OCI-LY3 (cell line): ENCODE measurements around the gene GABRR2.

Experiments used
- H2AFZ ChIP-seq: fragments of 200-600, 300-600 bp; shearing (Covaris generic); 2 replicates; pipeline ENCODE4 v1.6.0; 2014; ENCODE audit warnings: antibody characterized with exemption, low read depth, low read length
- H3K27ac ChIP-seq: fragments of 200-600, 300-600 bp; sonication (generic); 2 replicates; pipeline ENCODE4 v1.5.1; 2014; ENCODE audit warnings: mild to moderate bottlenecking, low read length, moderate library complexity, mixed read lengths
- H3K27me3 ChIP-seq: fragments of 200-600, 300-600 bp; sonication (generic); 2 replicates; pipeline ENCODE4 v1.6.1; 2014; ENCODE audit warnings: low read depth, low read length, mixed read lengths
- H3K36me3 ChIP-seq: fragments of 200-600, 300-600 bp; sonication (generic); replicated peaks from 2 replicates; pipeline ENCODE3; 2014; ENCODE audit warnings: low read depth, low read length, mixed read lengths
- H3K4me1 ChIP-seq: fragments of 300-600, 200-600 bp; sonication (generic); 2 replicates; pipeline ENCODE4 v1.6.1; 2014; ENCODE audit warnings: low read length, mixed read lengths
- H3K4me2 ChIP-seq: fragments of 200-600, 300-600 bp; sonication (generic); 2 replicates; pipeline ENCODE4 v1.6.1; 2014; ENCODE audit warnings: low read length, mixed read lengths
- H3K4me3 ChIP-seq: fragments of 300-600, 200-600 bp; sonication (generic); 2 replicates; pipeline ENCODE4 v1.5.1; 2014; ENCODE audit warnings: antibody characterized with exemption, mild to moderate bottlenecking, low read length, moderate library complexity
- H3K79me2 ChIP-seq: fragments of 300-600, 200-600 bp; shearing (Covaris generic); 2 replicates; pipeline ENCODE4 v1.6.1; 2014; ENCODE audit warnings: mild to moderate bottlenecking, low read length, mixed read lengths
- H3K9ac ChIP-seq: fragments of 300-600, 200-600 bp; shearing (Covaris generic); 2 replicates; pipeline ENCODE4 v1.6.0; 2014; ENCODE audit warnings: mild to moderate bottlenecking, low read length, moderate library complexity
- H3K9me3 ChIP-seq: fragments of 200-600, 300-600 bp; shearing (Covaris generic); 2 replicates; pipeline ENCODE4 v1.6.1; 2014; ENCODE audit warnings: low read length, mixed read lengths; ENCODE audit not compliant: insufficient read depth
- H4K20me1 ChIP-seq: fragments of 200-600, 300-600 bp; sonication (generic); 2 replicates; pipeline ENCODE4 v1.6.1; 2016; ENCODE audit warnings: low read length, mixed read lengths; ENCODE audit not compliant: insufficient read depth
- EZH2phosphoT487 ChIP-seq: fragments of 200-600 bp; shearing (Covaris generic); IDR thresholded peaks from 2 replicates; pipeline ENCODE4 v1.6.1; 2018; ENCODE audit warnings: antibody characterized with exemption, mixed run types, low read depth
- TF ChIP-seq, protein P1 (sequence below): fragments of 200-600, 300-600 bp; sonication (generic); IDR thresholded peaks from 2 replicates; pipeline ENCODE4 v1.5.1; 2014; ENCODE audit warnings: antibody characterized with exemption, low read length, low read depth

The GABRR2 gene

DNA sequence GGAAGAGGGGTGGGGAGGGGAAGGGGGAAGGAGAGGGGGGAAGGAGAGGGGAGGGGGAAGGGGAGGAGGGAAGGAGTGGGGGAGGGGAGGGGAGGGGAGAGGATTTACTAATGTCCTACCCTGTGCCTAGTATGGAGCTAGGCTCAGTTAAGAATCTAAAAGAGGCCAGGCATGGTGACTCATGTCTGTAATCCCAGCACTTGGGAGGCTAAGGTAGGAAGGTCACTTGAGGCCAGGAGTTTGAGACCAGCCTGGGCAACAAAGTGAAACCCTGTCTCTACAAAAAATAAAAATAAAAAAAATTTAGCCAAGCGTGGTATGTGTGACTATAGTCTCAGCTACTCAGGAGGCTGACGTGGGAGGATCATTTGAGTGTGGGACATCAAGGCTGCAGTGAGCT, 24.5 kb upstream of the GABRR2 start:
- no peak overlapping the region for H2AFZ ChIP-seq
- no peaks in the 10 kb centered on the region for H3K27me3 ChIP-seq
- TF ChIP-seq EZH2phosphoT487: no peak
- TF ChIP-seq, protein P1, sequence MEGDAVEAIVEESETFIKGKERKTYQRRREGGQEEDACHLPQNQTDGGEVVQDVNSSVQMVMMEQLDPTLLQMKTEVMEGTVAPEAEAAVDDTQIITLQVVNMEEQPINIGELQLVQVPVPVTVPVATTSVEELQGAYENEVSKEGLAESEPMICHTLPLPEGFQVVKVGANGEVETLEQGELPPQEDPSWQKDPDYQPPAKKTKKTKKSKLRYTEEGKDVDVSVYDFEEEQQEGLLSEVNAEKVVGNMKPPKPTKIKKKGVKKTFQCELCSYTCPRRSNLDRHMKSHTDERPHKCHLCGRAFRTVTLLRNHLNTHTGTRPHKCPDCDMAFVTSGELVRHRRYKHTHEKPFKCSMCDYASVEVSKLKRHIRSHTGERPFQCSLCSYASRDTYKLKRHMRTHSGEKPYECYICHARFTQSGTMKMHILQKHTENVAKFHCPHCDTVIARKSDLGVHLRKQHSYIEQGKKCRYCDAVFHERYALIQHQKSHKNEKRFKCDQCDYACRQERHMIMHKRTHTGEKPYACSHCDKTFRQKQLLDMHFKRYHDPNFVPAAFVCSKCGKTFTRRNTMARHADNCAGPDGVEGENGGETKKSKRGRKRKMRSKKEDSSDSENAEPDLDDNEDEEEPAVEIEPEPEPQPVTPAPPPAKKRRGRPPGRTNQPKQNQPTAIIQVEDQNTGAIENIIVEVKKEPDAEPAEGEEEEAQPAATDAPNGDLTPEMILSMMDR: no peak
- no peak overlapping the region for H3K27ac ChIP-seq
- H3K9ac ChIP-seq: no peak overlapping the region
- H3K79me2 ChIP-seq: peaks cover 7% of the 10 kb centered on the region
- no peak overlapping the region for H3K4me3 ChIP-seq
- H3K4me1 ChIP-seq: peaks cover 6% of the 10 kb centered on the region; the same call in 1 of the 2 replicates
- no peaks in the 10 kb centered on the region for H3K9me3 ChIP-seq
- H3K4me2 ChIP-seq: no peak overlapping the region
- H4K20me1 ChIP-seq: peaks cover 6% of the 10 kb centered on the region; the same call in 1 of the 2 replicates
- peaks cover 15% of the 10 kb centered on the region for H3K36me3 ChIP-seq

DNA sequence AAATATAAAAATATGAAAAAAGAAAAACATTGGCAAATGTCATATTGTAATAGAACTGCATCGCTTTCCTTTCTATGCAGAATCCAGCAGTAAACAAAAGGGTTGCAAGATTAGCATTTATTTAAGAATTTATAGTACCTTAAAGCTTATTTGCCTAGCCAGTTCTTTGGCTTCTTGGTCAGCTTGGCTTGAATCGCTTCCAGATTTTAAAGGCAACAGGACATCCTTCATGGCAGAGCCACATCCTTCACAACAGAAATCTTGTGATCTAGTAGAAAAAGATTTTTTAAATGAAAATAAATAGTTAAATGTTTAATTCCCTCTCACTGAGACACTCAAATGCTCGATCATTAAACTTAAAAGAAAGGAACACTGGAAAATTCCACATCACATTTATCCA, 20.1 kb upstream of the GABRR2 start:
- Histone ChIP-seq H2AFZ (no peak overlapping the region), H3K79me2 (no peaks in the 10 kb centered on the region), H3K4me2 (no peak overlapping the region), H4K20me1 (no peaks in the 10 kb centered on the region), H3K27me3 (no peaks in the 10 kb centered on the region), H3K9ac (no peak overlapping the region), H3K36me3 (peaks cover 23% of the 10 kb centered on the region), H3K4me3 (no peak overlapping the region), H3K9me3 (no peaks in the 10 kb centered on the region), H3K27ac (no peak overlapping the region), H3K4me1 (no peaks in the 10 kb centered on the region)
- TF ChIP-seq EZH2phosphoT487: no peak
- TF ChIP-seq, protein P1: no peak

DNA sequence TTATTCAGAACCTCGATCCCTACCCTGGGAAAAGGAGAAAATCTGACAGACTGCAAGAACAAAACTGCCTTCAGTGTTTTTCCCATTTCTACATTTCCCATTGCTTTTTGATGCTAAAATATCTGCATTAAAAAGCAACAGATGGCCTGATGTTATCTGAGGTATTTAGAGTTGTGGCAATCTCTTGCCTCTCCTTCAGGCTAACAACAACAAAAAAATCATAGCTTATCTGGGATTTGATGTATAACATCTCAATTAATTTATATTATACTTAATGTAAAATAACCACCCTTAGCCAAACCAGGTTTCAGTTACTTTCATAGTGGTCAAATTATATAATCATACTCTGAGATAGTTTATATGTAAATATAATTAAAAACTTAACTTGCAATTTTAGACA, 15.8 kb upstream of the GABRR2 start:
- Histone ChIP-seq H3K4me2 (no peak overlapping the region), H3K27ac (no peak overlapping the region), H3K27me3 (no peaks in the 10 kb centered on the region), H4K20me1 (no peaks in the 10 kb centered on the region), H3K36me3 (peaks cover 24% of the 10 kb centered on the region), H3K79me2 (no peaks in the 10 kb centered on the region), H2AFZ (no peak overlapping the region), H3K9me3 (no peaks in the 10 kb centered on the region), H3K4me3 (no peak overlapping the region), H3K9ac (no peak overlapping the region), H3K4me1 (no peaks in the 10 kb centered on the region)
- TF ChIP-seq EZH2phosphoT487: no peak
- TF ChIP-seq, protein P1: no peak

DNA sequence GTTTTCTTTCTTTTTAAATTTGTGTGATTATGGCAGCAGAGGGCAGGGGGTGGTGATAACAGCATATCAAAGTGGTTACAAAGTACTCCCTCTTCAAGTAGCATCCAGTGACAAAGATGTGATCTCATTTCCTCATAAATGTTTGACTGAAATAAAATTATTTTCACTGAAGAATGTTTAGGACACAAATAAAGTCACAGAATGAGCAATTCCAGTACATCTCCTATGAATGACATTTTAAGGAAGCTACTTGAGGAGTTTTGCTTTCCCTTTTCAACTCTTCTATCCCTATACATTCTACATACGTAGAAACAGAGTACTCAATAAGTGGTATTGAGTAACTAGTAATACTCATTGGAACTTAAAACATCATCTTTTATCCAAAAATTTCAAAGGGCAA, 13.9 kb upstream of the GABRR2 start:
- Histone ChIP-seq H4K20me1 (no peaks in the 10 kb centered on the region), H3K27ac (no peak overlapping the region), H3K79me2 (no peaks in the 10 kb centered on the region), H3K27me3 (no peaks in the 10 kb centered on the region), H3K4me1 (peaks cover 1% of the 10 kb centered on the region; the same call in 1 of the 2 replicates), H3K36me3 (peaks cover 24% of the 10 kb centered on the region), H3K9ac (no peak overlapping the region), H2AFZ (no peak overlapping the region), H3K4me2 (no peak overlapping the region), H3K4me3 (no peak overlapping the region), H3K9me3 (no peaks in the 10 kb centered on the region)
- no peak for TF ChIP-seq EZH2phosphoT487
- TF ChIP-seq, protein P1: no peak
